K562 (cell line): ENCODE data around the gene FKBP7. TPM values are rescaled to one million over a fixed set of nuclear protein-coding genes. Genes with fewer than 3 reads are reported as not detected.

Experiments
- ATAC-seq: fragments of 200-7000 bp; cut with Tn5 transposase; 3 replicates; pipeline ENCODE4 v1.9.1; 2020; ENCODE audit warnings: moderate library complexity
- BruUV-seq: library from RNA; stranded (reverse); fragments of 400-500 nt; replicated peaks from 2 replicates; lab custom pipeline; 2021; lab: Mats Ljungman, UMichigan
- CTCF ChIA-PET: fragments of 300-600 bp; formaldehyde crosslinking; extraction: SDS; loops from one replicate; lab custom pipeline; 2021; ENCODE audit warnings: low intra/inter-chr PET ratio; lab: Yijun Ruan, JAX
- POLR2A ChIA-PET: fragments of 300-600, 350-650 bp; sonication (Branson Sonifier 250); formaldehyde crosslinking; extraction: SDS; loops from one replicate; lab custom pipeline; 2021; ENCODE audit warnings: antibody characterized with exemption, inconsistent platforms; lab: Yijun Ruan, JAX
- DNase-seq, 4 experiments: peaks; one replicate each; pipeline versions ENCODE4 v3.0.0 to v3.0.0-alpha.2; 2011 to 2018; ENCODE audit warnings: low spot score in 3 of 4, mixed read lengths in 3 of 4; ENCODE audit errors: extremely low read depth in 1 of 4
- FAIRE-seq: peaks from 2 replicates; lab custom pipeline; 2011; peaks lifted over from hg19 to GRCh38; lab: Jason Lieb, UNC
- H2AFZ ChIP-seq: 2 replicates; pipeline ENCODE4 v1.6.0; 2011; ENCODE audit warnings: low read depth, low read length, control low read depth, inconsistent platforms
- H3K27ac ChIP-seq: fragments of 200-600 bp; 3 replicates; pipeline ENCODE4 v1.8.0; 2011; ENCODE audit warnings: low read depth, mild to moderate bottlenecking, control low read depth, inconsistent platforms, low read length, moderate library complexity, mixed read lengths; ENCODE audit errors: extremely low read depth
- H3K27me3 ChIP-seq, 2 experiments: fragments of 300-600 bp in 1 of 2; 2 replicates in 1 of 2; 3 replicates in 1 of 2; pipeline versions ENCODE4 v1.6.0 to v1.8.0; 2011; ENCODE audit warnings: inconsistent platforms in 2 of 2, low read length in 2 of 2, mild to moderate bottlenecking in 1 of 2, mixed read lengths in 1 of 2, moderate library complexity in 1 of 2; ENCODE audit not compliant: control insufficient read depth in 2 of 2, insufficient read depth in 2 of 2
- H3K36me3 ChIP-seq: fragments of 300-600 bp; 3 replicates; pipeline ENCODE4 v1.8.0; 2011; ENCODE audit warnings: mild to moderate bottlenecking, low read length, inconsistent platforms; ENCODE audit not compliant: control insufficient read depth, insufficient read depth
- H3K4me1 ChIP-seq, 2 experiments: fragments of 200-600 bp in 1 of 2; replicated peaks in 1 of 2; 2 replicates in 1 of 2; 3 replicates in 1 of 2; pipeline versions ENCODE4 v1.5.1 to v1.8.0; 2011; ENCODE audit warnings: inconsistent platforms in 2 of 2, low read length in 2 of 2, mild to moderate bottlenecking in 1 of 2, mixed read lengths in 1 of 2, moderate library complexity in 1 of 2; ENCODE audit not compliant: control insufficient read depth in 2 of 2, insufficient read depth in 2 of 2
- H3K4me2 ChIP-seq: 2 replicates; pipeline ENCODE4 v1.6.1; 2011; ENCODE audit warnings: low read length, control low read depth, inconsistent platforms, mixed read lengths; ENCODE audit not compliant: insufficient read depth
- H3K4me3 ChIP-seq: fragments of 200-600 bp; sonication (generic), shearing (Covaris generic); 2 replicates; pipeline ENCODE4 v1.5.1; 2016; ENCODE audit warnings: control low read depth, inconsistent platforms
- H3K79me2 ChIP-seq: fragments of 200-600 bp; 3 replicates; pipeline ENCODE4 v1.8.0; 2011; ENCODE audit warnings: low read length, inconsistent platforms; ENCODE audit not compliant: control insufficient read depth, insufficient read depth
- H3K9ac ChIP-seq, 2 experiments: 2 replicates each; pipeline versions ENCODE4 v1.6.0 to v1.6.1; 2011; ENCODE audit warnings: low read depth in 2 of 2, low read length in 2 of 2, control low read depth in 1 of 2, inconsistent platforms in 1 of 2, mild to moderate bottlenecking in 1 of 2, mixed read lengths in 1 of 2; ENCODE audit not compliant: insufficient read depth in 1 of 2
- H3K9me1 ChIP-seq: one replicate; pipeline ENCODE4 v1.6.0; 2011; ENCODE audit warnings: inconsistent platforms, mild to moderate bottlenecking, low read length, moderate library complexity; ENCODE audit not compliant: control insufficient read depth, insufficient read depth
- H3K9me3 ChIP-seq: replicated peaks from 2 replicates; pipeline ENCODE4 v1.5.1; 2011; ENCODE audit warnings: low read depth, low read length, inconsistent platforms; ENCODE audit not compliant: control insufficient read depth, insufficient read depth
- H4K20me1 ChIP-seq: replicated peaks from 2 replicates; pipeline ENCODE4 v1.6.1; 2011; ENCODE audit warnings: low read length, inconsistent platforms, mixed read lengths; ENCODE audit not compliant: control insufficient read depth, insufficient read depth
- ATF6 ChIP-seq: sonication (generic); formaldehyde crosslinking; IDR thresholded peaks from 2 replicates; pipeline ENCODE4 v1.4.0; 2020; ENCODE audit warnings: mild to moderate bottlenecking, missing genetic modification reagents
- HDAC2 ChIP-seq: fragments of 450-650 bp; IDR thresholded peaks from 2 replicates; pipeline ENCODE4 v1.6.1; 2016; ENCODE audit warnings: mild to moderate bottlenecking
- HNRNPK ChIP-seq: fragments of 200-400 bp; formaldehyde crosslinking; IDR thresholded peaks from one replicate; pipeline ENCODE4 v1.6.1; 2018; ENCODE audit warnings: mild to moderate bottlenecking, low read depth, low read length; ENCODE audit not compliant: poor library complexity, severe bottlenecking
- MLLT1 ChIP-seq, 2 experiments: fragments of 450-650 bp; IDR thresholded peaks; 2 replicates each; pipeline ENCODE4 v1.6.1; 2016
- PCBP1 ChIP-seq: fragments of 200-400 bp; formaldehyde crosslinking; IDR thresholded peaks from 2 replicates; pipeline ENCODE4 v1.6.1; 2018; ENCODE audit warnings: mild to moderate bottlenecking, low read depth, low read length; ENCODE audit not compliant: poor library complexity, severe bottlenecking
- POLR2B ChIP-seq: fragments of 450-650 bp; IDR thresholded peaks from 2 replicates; pipeline ENCODE4 v1.6.1; 2018; ENCODE audit warnings: low read depth; ENCODE audit not compliant: partially characterized antibody
- SMARCE1 ChIP-seq: fragments of 450-650 bp; IDR thresholded peaks from 2 replicates; pipeline ENCODE4 v1.7.1; 2016; ENCODE audit warnings: mild to moderate bottlenecking
- SRSF7 ChIP-seq: fragments of 200-400 bp; formaldehyde crosslinking; optimal IDR thresholded peaks from 2 replicates; pipeline ENCODE3; 2017; ENCODE audit warnings: mild to moderate bottlenecking, low read depth, low read length
- STAT5B ChIP-seq: fragments of 250-450 bp; sonication (Bioruptor Pico); IDR thresholded peaks from 2 replicates; pipeline ENCODE4 v1.8.0; 2021; ENCODE audit warnings: mild to moderate bottlenecking, inconsistent platforms
- TAL1 ChIP-seq: fragments of 450-650 bp; IDR thresholded peaks from 2 replicates; pipeline ENCODE4 v1.6.1; 2016; ENCODE audit warnings: mild to moderate bottlenecking
- ZBTB12 ChIP-seq: fragments of 250-450 bp; sonication (Bioruptor Pico); IDR thresholded peaks from 2 replicates; pipeline ENCODE4 v1.4.0; 2020
- ZKSCAN1 ChIP-seq: fragments of 150-350 bp; IDR thresholded peaks from 2 replicates; pipeline ENCODE4 v1.6.1; 2016; ENCODE audit warnings: low read depth, low read length
- WGBS: fragments of 100-300 bp; shearing (Covaris generic); methylation state at CpG from one replicate; pipeline ENCODE4 v1.1.6; 2016; ENCODE audit warnings: low coverage, mixed read lengths; ENCODE audit not compliant: insufficient coverage; ENCODE audit errors: missing lambda C conversion rate; 5-methylcytosine and 5-hydroxymethylcytosine counted together
- in situ Hi-C: fragments of 300-500 bp; cut with MboI; formaldehyde crosslinking; loops from 4 replicates; pipeline ENCODE4 v1.15.0; 2018; ENCODE audit warnings: inconsistent platforms, mixed read lengths
- intact Hi-C: fragments of 100-400 bp; cut with micrococcal nuclease; formaldehyde crosslinking; loops from 2 replicates; pipeline ENCODE4 v1.14.2; 2022
- polyA plus RNA-seq, 8 experiments: library from polyadenylated mRNA; depleted of rRNA in 4 of 8; stranded (reverse) in 5 of 8; unstranded in 3 of 8; fragments of >200 nt; fragmentation: Nextera tagmentation in 2 of 8; fragmentation: Illumina TruSeq in 1 of 8; extraction: Ambion mirVana in 2 of 8; extraction: Trizol in 1 of 8; gene quantifications; 2 replicates each; pipeline versions ENCODE4 v1.2.1 to v1.2.3, GENCODE V29; 2011 to 2014; ENCODE audit warnings: inconsistent platforms in 1 of 8, missing spikeins in 1 of 8
- total RNA-seq, 7 experiments: library from RNA; depleted of rRNA in 6 of 7; stranded (reverse); fragments of >200 nt in 6 of 7; fragmentation: Illumina TruSeq in 2 of 7; extraction: Trizol in 2 of 7; gene quantifications; 2 replicates each; pipeline versions ENCODE4 v1.2.1 to v1.2.3, GENCODE V29; 2011 to 2021; ENCODE audit warnings: low replicate concordance in 1 of 7

The FKBP7 gene
- total and polyA plus RNA-seq, 9 of the 15 experiments (the other 6 are each of a cell fraction or from before 2014, with no cell fraction given) = 6.1 to 23.2 (median 19.0) TPM

GRCh38 chr2:178449700-178450523, 28.5 kb downstream of the FKBP7 start:
- peaks cover 38% of the 10 kb centered on the region for H3K36me3 ChIP-seq
- H3K27me3 ChIP-seq = no peaks in the 10 kb centered on the region
- peak overlapping the region; percentile 96 for H3K27ac ChIP-seq
- intact Hi-C loops = loop anchor here (2.0 kb wide), 1 partner anchor 35 kb away; no protein-coding TSS in a partner anchor
- peak overlapping the region; percentile 90 for H3K4me3 ChIP-seq
- H3K9ac ChIP-seq = peak overlapping the region; percentile 91 to 97
- H3K79me2 ChIP-seq = peaks cover 32% of the 10 kb centered on the region
- POLR2A ChIA-PET = interaction anchor here (0.6 to 2.9 kb wide), 9 partner anchors 9 to 119 kb away, joined by 3 to 23 read pairs (median 4); no protein-coding TSS in a partner anchor
- H2AFZ ChIP-seq = peak overlapping the region; percentile 98
- DNase-seq (peak in 1 of 4 experiments; percentile 14), FAIRE-seq (peak; percentile 37), ATAC-seq (no peak)
- 0 out of 2 replicates have a peak, but pooled peaks cover 7% of the 10 kb centered on the region for H4K20me1 ChIP-seq
- H3K9me1 ChIP-seq = no peaks in the 10 kb centered on the region
- no peaks in the 10 kb centered on the region for H3K9me3 ChIP-seq
- H3K4me1 ChIP-seq = peaks cover 14 to 19% of the 10 kb centered on the region in 2 experiments; a peak in 4 of 5 replicates
- H3K4me2 ChIP-seq = peak overlapping the region; percentile 95
- TSS peak; percentile 54 for BruUV-seq
- in situ Hi-C loops = no loop called here
- CTCF ChIA-PET = no interaction called here
- 4% methylated on average over 18 of the region's 18 CpGs for WGBS
- TF ChIP-seq ZKSCAN1 = no peak
- TF ChIP-seq SRSF7 = no peak
- TF ChIP-seq HDAC2 = 0 out of 2 replicates have a peak, but pooled peaks have one; percentile 30
- 0 out of 2 replicates have a peak, but pooled peaks have one; percentile 33 for TF ChIP-seq ATF6 (CRISPR knock-in tag)
- no peak for TF ChIP-seq PCBP1
- TF ChIP-seq ZBTB12 (CRISPR knock-in tag) = no peak
- no peak for TF ChIP-seq SMARCE1
- no peak for TF ChIP-seq MLLT1 (IDR thresholded peaks at IDR 0.05)
- TF ChIP-seq TAL1 = no peak
- TF ChIP-seq POLR2B = no peak
- TF ChIP-seq STAT5B = no peak
- TF ChIP-seq HNRNPK = no peak
